ENCODE results near the gene NPY4R2.
"Not testable (repeated sequence)": the region's sequence is repeated elsewhere in the genome, so short reads cannot be mapped to it uniquely, and the experiment has no call there.

Gene NPY4R2

GRCh38 chr10:47920610-47921009, 2.1 kb downstream of the NPY4R2 start:
- H4K20me1 ChIP-seq (ENCODE audit: low read depth, low read length); H3K9me3 ChIP-seq (ENCODE audit: insufficient read depth, low read length); H3F3A ChIP-seq (ENCODE audit: insufficient read depth); H2AFZ ChIP-seq (ENCODE audit: low read depth, low read length, severe bottlenecking); H3K79me2 ChIP-seq (ENCODE audit: insufficient read depth, low read length); H3K4me2 ChIP-seq (ENCODE audit: low read depth, low read length, poor library complexity, severe bottlenecking); H3K36me3 ChIP-seq (ENCODE audit: low read length); H3K9me2 ChIP-seq (replicated peaks; ENCODE audit: insufficient read depth, low read length); H3K9ac ChIP-seq (ENCODE audit: low read length); H3K27ac ChIP-seq (ENCODE audit: low read depth, low read length); H3K4me3 ChIP-seq (ENCODE audit: insufficient read depth, low read length, poor library complexity, severe bottlenecking); H3K27me3 ChIP-seq (ENCODE audit: low read length): not testable (repeated sequence)

GRCh38 chr10:47922503-47922902, 4.0 kb downstream of the NPY4R2 start:
- not testable (repeated sequence) for H3K9me2 ChIP-seq (replicated peaks; ENCODE audit: insufficient read depth, low read length); H3F3A ChIP-seq (ENCODE audit: insufficient read depth); H3K9me3 ChIP-seq (ENCODE audit: insufficient read depth, low read length); H3K79me2 ChIP-seq (ENCODE audit: insufficient read depth, low read length); H3K9ac ChIP-seq (ENCODE audit: low read length); H3K4me2 ChIP-seq (ENCODE audit: low read depth, low read length, poor library complexity, severe bottlenecking); H3K27me3 ChIP-seq (ENCODE audit: low read length); H3K4me3 ChIP-seq (ENCODE audit: insufficient read depth, low read length, poor library complexity, severe bottlenecking); H3K27ac ChIP-seq (ENCODE audit: low read depth, low read length); H4K20me1 ChIP-seq (ENCODE audit: low read depth, low read length); H2AFZ ChIP-seq (ENCODE audit: low read depth, low read length, severe bottlenecking); H3K36me3 ChIP-seq (ENCODE audit: low read length)

- H3K9me2 ChIP-seq (replicated peaks; ENCODE audit: insufficient read depth, low read length); H3K9me3 ChIP-seq (ENCODE audit: insufficient read depth, low read length); H3F3A ChIP-seq (ENCODE audit: insufficient read depth); H3K27ac ChIP-seq (ENCODE audit: low read depth, low read length); H3K9ac ChIP-seq (ENCODE audit: low read length); H3K4me2 ChIP-seq (ENCODE audit: low read depth, low read length, poor library complexity, severe bottlenecking); H4K20me1 ChIP-seq (ENCODE audit: low read depth, low read length); H2AFZ ChIP-seq (ENCODE audit: low read depth, low read length, severe bottlenecking); H3K79me2 ChIP-seq (ENCODE audit: insufficient read depth, low read length); H3K27me3 ChIP-seq (ENCODE audit: low read length); H3K36me3 ChIP-seq (ENCODE audit: low read length); H3K4me3 ChIP-seq (ENCODE audit: insufficient read depth, low read length, poor library complexity, severe bottlenecking): not testable (repeated sequence)
Observed at GRCh38 chr10:47924628-47925027, 6.2 kb downstream of the NPY4R2 start.

GRCh38 chr10:47927147-47927916, 8.9 kb downstream of the NPY4R2 start:
- not testable (repeated sequence) for H3F3A ChIP-seq (ENCODE audit: insufficient read depth); H3K9ac ChIP-seq (ENCODE audit: low read length); H2AFZ ChIP-seq (ENCODE audit: low read depth, low read length, severe bottlenecking); H3K4me3 ChIP-seq (ENCODE audit: insufficient read depth, low read length, poor library complexity, severe bottlenecking); H3K36me3 ChIP-seq (ENCODE audit: low read length); H3K27ac ChIP-seq (ENCODE audit: low read depth, low read length); H4K20me1 ChIP-seq (ENCODE audit: low read depth, low read length); H3K9me3 ChIP-seq (ENCODE audit: insufficient read depth, low read length); H3K79me2 ChIP-seq (ENCODE audit: insufficient read depth, low read length); H3K27me3 ChIP-seq (ENCODE audit: low read length); H3K4me2 ChIP-seq (ENCODE audit: low read depth, low read length, poor library complexity, severe bottlenecking); H3K9me2 ChIP-seq (replicated peaks; ENCODE audit: insufficient read depth, low read length)

- H3K36me3 ChIP-seq (ENCODE audit: low read length); H3K9ac ChIP-seq (ENCODE audit: low read length); H4K20me1 ChIP-seq (ENCODE audit: low read depth, low read length); H3K9me2 ChIP-seq (replicated peaks; ENCODE audit: insufficient read depth, low read length); H3K9me3 ChIP-seq (ENCODE audit: insufficient read depth, low read length); H2AFZ ChIP-seq (ENCODE audit: low read depth, low read length, severe bottlenecking); H3K4me3 ChIP-seq (ENCODE audit: insufficient read depth, low read length, poor library complexity, severe bottlenecking); H3K4me2 ChIP-seq (ENCODE audit: low read depth, low read length, poor library complexity, severe bottlenecking); H3K79me2 ChIP-seq (ENCODE audit: insufficient read depth, low read length); H3F3A ChIP-seq (ENCODE audit: insufficient read depth); H3K27me3 ChIP-seq (ENCODE audit: low read length); H3K27ac ChIP-seq (ENCODE audit: low read depth, low read length): not testable (repeated sequence)
Observed at GRCh38 chr10:47928225-47928624, 9.8 kb downstream of the NPY4R2 start.

GRCh38 chr10:47932824-47933223, 14.4 kb downstream of the NPY4R2 start:
- H3K9ac ChIP-seq (ENCODE audit: low read length); H3K79me2 ChIP-seq (ENCODE audit: insufficient read depth, low read length); H3F3A ChIP-seq (ENCODE audit: insufficient read depth); H2AFZ ChIP-seq (ENCODE audit: low read depth, low read length, severe bottlenecking); H3K9me3 ChIP-seq (ENCODE audit: insufficient read depth, low read length); H4K20me1 ChIP-seq (ENCODE audit: low read depth, low read length); H3K36me3 ChIP-seq (ENCODE audit: low read length); H3K4me2 ChIP-seq (ENCODE audit: low read depth, low read length, poor library complexity, severe bottlenecking); H3K4me3 ChIP-seq (ENCODE audit: insufficient read depth, low read length, poor library complexity, severe bottlenecking); H3K27me3 ChIP-seq (ENCODE audit: low read length); H3K27ac ChIP-seq (ENCODE audit: low read depth, low read length); H3K9me2 ChIP-seq (replicated peaks; ENCODE audit: insufficient read depth, low read length): not testable (repeated sequence)

GRCh38 chr10:47933462-47933861, 15.0 kb downstream of the NPY4R2 start:
- not testable (repeated sequence) for H3K79me2 ChIP-seq (ENCODE audit: insufficient read depth, low read length); H4K20me1 ChIP-seq (ENCODE audit: low read depth, low read length); H3K36me3 ChIP-seq (ENCODE audit: low read length); H2AFZ ChIP-seq (ENCODE audit: low read depth, low read length, severe bottlenecking); H3K4me2 ChIP-seq (ENCODE audit: low read depth, low read length, poor library complexity, severe bottlenecking); H3K27ac ChIP-seq (ENCODE audit: low read depth, low read length); H3K27me3 ChIP-seq (ENCODE audit: low read length); H3K9ac ChIP-seq (ENCODE audit: low read length); H3K9me2 ChIP-seq (replicated peaks; ENCODE audit: insufficient read depth, low read length); H3K4me3 ChIP-seq (ENCODE audit: insufficient read depth, low read length, poor library complexity, severe bottlenecking); H3K9me3 ChIP-seq (ENCODE audit: insufficient read depth, low read length); H3F3A ChIP-seq (ENCODE audit: insufficient read depth)

GRCh38 chr10:47936772-47937228, 18.3 kb downstream of the NPY4R2 start:
- not testable (repeated sequence) for H3F3A ChIP-seq (ENCODE audit: insufficient read depth); H3K9ac ChIP-seq (ENCODE audit: low read length); H3K27ac ChIP-seq (ENCODE audit: low read depth, low read length); H3K9me2 ChIP-seq (replicated peaks; ENCODE audit: insufficient read depth, low read length); H3K4me3 ChIP-seq (ENCODE audit: insufficient read depth, low read length, poor library complexity, severe bottlenecking); H3K79me2 ChIP-seq (ENCODE audit: insufficient read depth, low read length); H3K27me3 ChIP-seq (ENCODE audit: low read length); H3K36me3 ChIP-seq (ENCODE audit: low read length); H3K4me2 ChIP-seq (ENCODE audit: low read depth, low read length, poor library complexity, severe bottlenecking); H2AFZ ChIP-seq (ENCODE audit: low read depth, low read length, severe bottlenecking); H3K9me3 ChIP-seq (ENCODE audit: insufficient read depth, low read length); H4K20me1 ChIP-seq (ENCODE audit: low read depth, low read length)

Measured in SU-DHL-6 (cell line).